B cell (primary cell): ENCODE data around the gene NBEAL2. TPM values are rescaled to one million over a fixed set of nuclear protein-coding genes. Genes with fewer than 3 reads are reported as not detected.

Experiments used
- ATAC-seq: fragments of 200-7000 bp; cut with Tn5 transposase; one replicate; pipeline ENCODE4 v1.10.0; 2021; ENCODE audit warnings: low read depth, mild to moderate bottlenecking, moderate number of reproducible peaks, moderate library complexity
- CTCF ChIA-PET: fragments of 350-600 bp; sonication (Branson Sonifier 250); formaldehyde crosslinking; loops from one replicate; lab custom pipeline; 2021; ENCODE audit warnings: antibody characterized with exemption, inconsistent platforms; lab: Charles Lee
- POLR2A ChIA-PET: fragments of 350-600 bp; sonication (Branson Sonifier 250); formaldehyde crosslinking; loops from one replicate; lab custom pipeline; 2021; ENCODE audit warnings: antibody characterized with exemption; lab: Charles Lee
- DNase-seq: peaks from one replicate; pipeline ENCODE4 v3.0.0; 2013
- H2AFZ ChIP-seq: 2 replicates; pipeline ENCODE4 v1.6.1; 2012; ENCODE audit warnings: mild to moderate bottlenecking, low read depth, low read length; ENCODE audit not compliant: insufficient read depth, poor library complexity, severe bottlenecking
- H3K27ac ChIP-seq, 2 donors: 1 replicate in 1 of 2; 2 replicates in 1 of 2; pipeline ENCODE4 v1.5.1; 2012 to 2013; ENCODE audit warnings: low read length in 2 of 2, mild to moderate bottlenecking in 2 of 2, moderate library complexity in 1 of 2
- H3K27me3 ChIP-seq, 4 experiments: fragments of 200-600 bp in 1 of 4; sonication (generic) in 1 of 4; replicated peaks in 1 of 4; 1 replicate in 2 of 4; 2 replicates in 2 of 4; pipeline versions ENCODE4 v1.6.1 to v1.7.0; 2013 to 2016; ENCODE audit warnings: low read length in 3 of 4, mild to moderate bottlenecking in 2 of 4, mixed read lengths in 1 of 4, moderate library complexity in 1 of 4; ENCODE audit not compliant: insufficient read depth in 4 of 4, control insufficient read depth in 3 of 4; ENCODE audit errors: control extremely low read depth in 1 of 4
- H3K36me3 ChIP-seq, 2 experiments: replicated peaks in 1 of 2; 1 replicate in 1 of 2; 2 replicates in 1 of 2; pipeline versions ENCODE4 v1.6.1 to v1.7.1; 2013; ENCODE audit warnings: low read length in 1 of 2; ENCODE audit not compliant: insufficient read depth in 2 of 2, control insufficient read depth in 1 of 2; ENCODE audit errors: control extremely low read depth in 1 of 2, extremely low read depth in 1 of 2
- H3K4me1 ChIP-seq, 2 donors: fragments of 200-600 bp in 1 of 2; sonication (generic) in 1 of 2; 1 replicate in 1 of 2; 2 replicates in 1 of 2; pipeline versions ENCODE4 v1.5.1 to v1.6.1; 2013 to 2017; ENCODE audit warnings: low read length in 2 of 2; ENCODE audit not compliant: control insufficient read depth in 2 of 2, insufficient read depth in 2 of 2
- H3K4me2 ChIP-seq: replicated peaks from 2 replicates; pipeline ENCODE3; 2012; ENCODE audit warnings: mild to moderate bottlenecking, low read depth, low read length; ENCODE audit not compliant: poor library complexity, severe bottlenecking
- H3K4me3 ChIP-seq, 5 experiments: fragments of 200-600 bp in 1 of 5; sonication (generic) in 1 of 5; 1 replicate in 3 of 5; 2 replicates in 2 of 5; pipeline versions ENCODE4 v1.5.1 to v1.7.0; 2011 to 2016; ENCODE audit warnings: low read length in 4 of 5, mild to moderate bottlenecking in 4 of 5, low read depth in 2 of 5, control low read depth in 1 of 5, moderate library complexity in 1 of 5; ENCODE audit not compliant: insufficient read depth in 1 of 5; ENCODE audit errors: control extremely low read depth in 1 of 5, extremely low read depth in 1 of 5
- H3K79me2 ChIP-seq: fragments of 200-600 bp; sonication (generic); one replicate; pipeline ENCODE4 v1.6.0; 2016; ENCODE audit warnings: low read length; ENCODE audit not compliant: control insufficient read depth, insufficient read depth
- H3K9ac ChIP-seq: fragments of 200-600 bp; sonication (generic); 2 replicates; pipeline ENCODE4 v1.6.1; 2017; ENCODE audit warnings: mild to moderate bottlenecking, low read length, moderate library complexity
- H3K9me3 ChIP-seq, 3 donors: one replicate each; pipeline versions ENCODE4 v1.6.1 to v1.7.1; 2013; ENCODE audit warnings: low read length in 2 of 3; ENCODE audit not compliant: control insufficient read depth in 2 of 3, insufficient read depth in 1 of 3; ENCODE audit errors: control extremely low read depth in 1 of 3
- H4K20me1 ChIP-seq: 2 replicates; pipeline ENCODE4 v1.6.0; 2012; ENCODE audit warnings: mild to moderate bottlenecking, low read length; ENCODE audit not compliant: insufficient read depth, control insufficient read depth, poor library complexity, severe bottlenecking
- H3K27ac Mint-ChIP-seq: one replicate; pipeline ENCODE4 v1.8.0; 2021; ENCODE audit warnings: mixed read lengths
- H3K27me3 Mint-ChIP-seq: one replicate; pipeline ENCODE4 v1.8.0; 2021; ENCODE audit warnings: mixed read lengths
- H3K4me1 Mint-ChIP-seq: one replicate; pipeline ENCODE4 v1.8.0; 2021; ENCODE audit warnings: mixed read lengths
- H3K4me3 Mint-ChIP-seq: one replicate; pipeline ENCODE4 v1.8.0; 2021; ENCODE audit warnings: mixed read lengths
- H3K9me3 Mint-ChIP-seq: one replicate; pipeline ENCODE4 v1.8.0; 2022; ENCODE audit warnings: mixed read lengths; ENCODE audit not compliant: insufficient read depth
- EZH2 ChIP-seq: IDR thresholded peaks from 2 replicates; pipeline ENCODE4 v1.6.1; 2012; ENCODE audit warnings: borderline replicate concordance, low read depth, mild to moderate bottlenecking, moderate library complexity, low read length; ENCODE audit not compliant: insufficient read depth, poor library complexity, severe bottlenecking
- WGBS: methylation state at CpG from one replicate; pipeline ENCODE4 v1.1.5; 2013; ENCODE audit warnings: missing lambda C conversion rate; ENCODE audit not compliant: insufficient coverage; 5-methylcytosine and 5-hydroxymethylcytosine counted together
- intact Hi-C: fragments of 100-400 bp; cut with micrococcal nuclease; formaldehyde crosslinking; loops from one replicate; pipeline ENCODE4 v1.10.0; 2022
- polyA plus RNA-seq: library from polyadenylated mRNA; depleted of rRNA; stranded (reverse); fragments of >200 nt; gene quantifications from 2 replicates; pipeline ENCODE4 v1.2.3, GENCODE V29; 2012
- total RNA-seq, 2 donors: library from RNA; stranded (reverse); fragments of 120-200 nt in 1 of 2; gene quantifications; 1 replicate in 1 of 2; 2 replicates in 1 of 2; pipeline versions ENCODE4 v1.2.3 to v1.2.4, GENCODE V29; 2013 to 2022
- TF ChIP-seq, protein P1 (sequence below): fragments of 200-600 bp; IDR thresholded peaks from one replicate; pipeline ENCODE4 v1.8.0; 2022; ENCODE audit warnings: antibody characterized with exemption, mild to moderate bottlenecking

The NBEAL2 gene
- total and polyA plus RNA-seq, 2 donors (not counting 1 experiment from before 2014, with no cell fraction given), result 63.8 to 155 TPM

GRCh38 chr3:46998852-46999515 lies 19.5 kb downstream of the NBEAL2 start:
- Mint-ChIP-seq H3K9me3 (no peaks in the 10 kb centered on the region), H3K4me1 (peaks cover 10% of the 10 kb centered on the region), H3K27ac (no peak overlapping the region), H3K27me3 (no peaks in the 10 kb centered on the region), H3K4me3 (no peak overlapping the region)
- intact Hi-C loops, result loop anchor here (1.0 kb wide), 3 partner anchors 18 to 133 kb away; no protein-coding TSS in a partner anchor
- Histone ChIP-seq H3K9ac (no peak overlapping the region), H3K4me2 (no peak overlapping the region), H3K9me3 (no peaks in the 10 kb centered on the region), H3K36me3 (peaks cover 0 to 64% of the 10 kb centered on the region in 2 experiments), H3K4me1 (peaks cover 3 to 16% of the 10 kb centered on the region in 2 donors), H3K27me3 (no peaks in the 10 kb centered on the region), H3K27ac (no peak overlapping the region), H2AFZ (no peak overlapping the region), H3K79me2 (peaks cover 24% of the 10 kb centered on the region), H3K4me3 (no peak overlapping the region), H4K20me1 (no peaks in the 10 kb centered on the region)
- ChIA-PET POLR2A (interaction anchor here (1.2 to 1.8 kb wide), 2 partner anchors 10 to 14 kb away, joined by 3 to 4 read pairs; no protein-coding TSS in a partner anchor), CTCF (interaction anchor here (1.0 to 12.1 kb wide), 19 partner anchors 10 to 365 kb away, joined by 3 to 146 read pairs (median 5); partner anchors contain the start of genes CCDC12 and NBEAL2)
- 94% methylated on average over 22 of the region's 22 CpGs for WGBS
- DNase-seq (no peak), ATAC-seq (no peak)
- TF ChIP-seq, protein P1, sequence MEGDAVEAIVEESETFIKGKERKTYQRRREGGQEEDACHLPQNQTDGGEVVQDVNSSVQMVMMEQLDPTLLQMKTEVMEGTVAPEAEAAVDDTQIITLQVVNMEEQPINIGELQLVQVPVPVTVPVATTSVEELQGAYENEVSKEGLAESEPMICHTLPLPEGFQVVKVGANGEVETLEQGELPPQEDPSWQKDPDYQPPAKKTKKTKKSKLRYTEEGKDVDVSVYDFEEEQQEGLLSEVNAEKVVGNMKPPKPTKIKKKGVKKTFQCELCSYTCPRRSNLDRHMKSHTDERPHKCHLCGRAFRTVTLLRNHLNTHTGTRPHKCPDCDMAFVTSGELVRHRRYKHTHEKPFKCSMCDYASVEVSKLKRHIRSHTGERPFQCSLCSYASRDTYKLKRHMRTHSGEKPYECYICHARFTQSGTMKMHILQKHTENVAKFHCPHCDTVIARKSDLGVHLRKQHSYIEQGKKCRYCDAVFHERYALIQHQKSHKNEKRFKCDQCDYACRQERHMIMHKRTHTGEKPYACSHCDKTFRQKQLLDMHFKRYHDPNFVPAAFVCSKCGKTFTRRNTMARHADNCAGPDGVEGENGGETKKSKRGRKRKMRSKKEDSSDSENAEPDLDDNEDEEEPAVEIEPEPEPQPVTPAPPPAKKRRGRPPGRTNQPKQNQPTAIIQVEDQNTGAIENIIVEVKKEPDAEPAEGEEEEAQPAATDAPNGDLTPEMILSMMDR, result no peak
- TF ChIP-seq EZH2, result no peak
